Hepatocyte (in vitro differentiated cells): ENCODE results near the gene C1orf116. TPM values are rescaled to one million over a fixed set of nuclear protein-coding genes. Genes with fewer than 3 reads are reported as not detected.

Experiments used
- DNase-seq: peaks from one replicate; pipeline ENCODE4 v3.0.0-alpha.2; 2016; ENCODE audit warnings: low spot score
- H2AFZ ChIP-seq: fragments of 200-600 bp; sonication (generic); 2 replicates; pipeline ENCODE4 v1.6.0; 2016; ENCODE audit warnings: antibody characterized with exemption, mild to moderate bottlenecking
- H3K27ac ChIP-seq: fragments of 200-600 bp; sonication (generic); 2 replicates; pipeline ENCODE4 v1.5.1; 2016; ENCODE audit warnings: mild to moderate bottlenecking
- H3K27me3 ChIP-seq: fragments of 200-600 bp; sonication (generic); 2 replicates; pipeline ENCODE4 v1.6.1; 2016
- H3K36me3 ChIP-seq: fragments of 200-600 bp; sonication (generic); replicated peaks from 2 replicates; pipeline ENCODE4 v1.5.1; 2016; ENCODE audit warnings: low read depth; ENCODE audit not compliant: insufficient read depth
- H3K4me1 ChIP-seq: fragments of 200-600 bp; sonication (generic); 2 replicates; pipeline ENCODE4 v1.5.1; 2016; ENCODE audit warnings: mild to moderate bottlenecking, moderate library complexity; ENCODE audit not compliant: insufficient read depth
- H3K4me2 ChIP-seq: fragments of 200-600 bp; sonication (generic); 2 replicates; pipeline ENCODE4 v1.6.0; 2016
- H3K4me3 ChIP-seq: fragments of 200-600 bp; sonication (generic); 2 replicates; pipeline ENCODE4 v1.5.1; 2016; ENCODE audit warnings: mild to moderate bottlenecking
- H3K79me2 ChIP-seq: fragments of 200-600 bp; sonication (generic); 2 replicates; pipeline ENCODE4 v1.6.0; 2017; ENCODE audit warnings: mild to moderate bottlenecking
- H3K9me2 ChIP-seq: fragments of 200-600 bp; sonication (generic); replicated peaks from 2 replicates; pipeline ENCODE4 v1.6.0; 2017; ENCODE audit warnings: mild to moderate bottlenecking; ENCODE audit not compliant: insufficient read depth
- H3K9me3 ChIP-seq: fragments of 200-600 bp; sonication (generic); 2 replicates; pipeline ENCODE4 v1.5.1; 2016; ENCODE audit warnings: low read depth, mild to moderate bottlenecking
- H4K20me1 ChIP-seq: fragments of 200-600 bp; sonication (generic); 2 replicates; pipeline ENCODE4 v1.6.0; 2016; ENCODE audit warnings: mild to moderate bottlenecking; ENCODE audit not compliant: insufficient read depth, poor library complexity, severe bottlenecking
- EZH2 ChIP-seq: fragments of 200-600 bp; sonication (generic); IDR thresholded peaks from 2 replicates; pipeline ENCODE4 v1.6.1; 2016; ENCODE audit warnings: antibody characterized with exemption, mild to moderate bottlenecking, borderline replicate concordance
- EZH2phosphoT487 ChIP-seq: fragments of 200-600 bp; sonication (generic); IDR thresholded peaks from one replicate; pipeline ENCODE4 v1.6.1; 2018; ENCODE audit warnings: antibody characterized with exemption, mild to moderate bottlenecking, low read depth, moderate library complexity; ENCODE audit not compliant: unreplicated experiment, severe bottlenecking
- WGBS: methylation state at CpG from one replicate; pipeline ENCODE4 v1.1.6; 2016; ENCODE audit warnings: low lambda C conversion rate; ENCODE audit errors: missing lambda C conversion rate; 5-methylcytosine and 5-hydroxymethylcytosine counted together
- polyA plus RNA-seq: library from polyadenylated mRNA; unstranded; fragments of >200 nt; fragmentation: Nextera tagmentation; extraction: Ambion mirVana; gene quantifications from 2 replicates; pipeline ENCODE4 v1.2.1, GENCODE V29; 2016
- total RNA-seq: library from RNA; depleted of rRNA; stranded (reverse); fragments of >200 nt; gene quantifications from 2 replicates; pipeline ENCODE4 v1.2.3, GENCODE V29; 2014
- TF ChIP-seq, protein P1 (sequence below): fragments of 200-600 bp; sonication (generic); IDR thresholded peaks from 2 replicates; pipeline ENCODE4 v1.5.1; 2016; ENCODE audit warnings: antibody characterized with exemption, mild to moderate bottlenecking; ENCODE audit not compliant: poor library complexity

Gene C1orf116
- total and polyA plus RNA-seq, 2 experiments from 2014 or later: 15.7 to 18.3 TPM

DNA sequence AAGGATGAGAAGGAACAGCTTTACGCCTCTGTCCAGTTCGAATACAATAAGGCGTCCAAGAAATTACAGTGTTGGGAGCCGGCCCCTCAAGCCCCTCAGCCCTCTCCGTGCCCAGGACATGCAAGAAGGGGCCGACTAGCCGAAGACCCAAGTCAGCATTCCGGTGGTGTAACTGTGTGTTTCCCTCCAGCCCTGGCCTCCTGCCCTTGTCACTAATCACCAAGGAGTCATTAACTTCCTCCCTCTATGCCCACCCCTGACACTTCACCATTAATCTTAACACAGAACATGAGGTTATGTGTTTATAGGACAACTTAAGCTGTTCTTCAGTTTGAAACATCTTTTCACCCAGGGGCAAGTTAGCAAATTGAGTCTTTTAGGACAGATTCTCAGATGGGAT, 39.7 kb upstream of the C1orf116 start:
- H3K36me3 ChIP-seq: no peaks in the 10 kb centered on the region
- no peaks in the 10 kb centered on the region for H3K79me2 ChIP-seq
- TF ChIP-seq EZH2 (no peak), EZH2phosphoT487 (no peak)
- H3K9me3 ChIP-seq: no peaks in the 10 kb centered on the region
- H3K27me3 ChIP-seq: no peaks in the 10 kb centered on the region
- no peak overlapping the region for H2AFZ ChIP-seq
- no peak for DNase-seq
- H3K4me3 ChIP-seq: no peak overlapping the region
- no peak overlapping the region for H3K4me2 ChIP-seq
- H3K27ac ChIP-seq: no peak overlapping the region
- WGBS: 91% methylated on average over 8 of the region's 8 CpGs
- H3K9me2 ChIP-seq: no peaks in the 10 kb centered on the region
- H3K4me1 ChIP-seq: no peaks in the 10 kb centered on the region
- H4K20me1 ChIP-seq: no peaks in the 10 kb centered on the region

DNA sequence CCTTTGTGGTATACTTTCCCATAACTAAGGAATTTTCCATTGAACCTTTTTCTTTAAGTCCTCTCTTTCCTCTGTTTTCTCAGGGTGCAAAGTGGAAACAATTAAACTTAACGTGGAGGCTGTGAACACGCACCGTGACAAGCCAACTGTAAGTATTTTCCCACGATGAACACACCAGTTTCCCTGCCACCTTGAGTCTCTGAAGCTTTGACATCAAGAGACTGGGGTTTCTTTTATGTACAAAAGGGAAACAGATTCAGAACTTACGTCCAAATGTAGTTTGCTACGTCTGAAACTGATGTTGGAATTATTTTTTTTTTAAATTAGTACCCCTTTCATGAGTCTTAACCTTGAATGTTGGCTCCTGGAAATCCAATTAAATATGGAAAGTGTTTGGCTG, 38.9 kb upstream of the C1orf116 start:
- WGBS: 92% methylated on average over 6 of the region's 6 CpGs
- Histone ChIP-seq H3K9me2 (no peaks in the 10 kb centered on the region), H3K27me3 (no peaks in the 10 kb centered on the region), H3K36me3 (no peaks in the 10 kb centered on the region), H3K9me3 (no peaks in the 10 kb centered on the region), H4K20me1 (no peaks in the 10 kb centered on the region), H3K4me3 (no peak overlapping the region), H3K4me1 (no peaks in the 10 kb centered on the region), H2AFZ (no peak overlapping the region), H3K4me2 (no peak overlapping the region), H3K79me2 (no peaks in the 10 kb centered on the region), H3K27ac (no peak overlapping the region)
- TF ChIP-seq, protein P1, sequence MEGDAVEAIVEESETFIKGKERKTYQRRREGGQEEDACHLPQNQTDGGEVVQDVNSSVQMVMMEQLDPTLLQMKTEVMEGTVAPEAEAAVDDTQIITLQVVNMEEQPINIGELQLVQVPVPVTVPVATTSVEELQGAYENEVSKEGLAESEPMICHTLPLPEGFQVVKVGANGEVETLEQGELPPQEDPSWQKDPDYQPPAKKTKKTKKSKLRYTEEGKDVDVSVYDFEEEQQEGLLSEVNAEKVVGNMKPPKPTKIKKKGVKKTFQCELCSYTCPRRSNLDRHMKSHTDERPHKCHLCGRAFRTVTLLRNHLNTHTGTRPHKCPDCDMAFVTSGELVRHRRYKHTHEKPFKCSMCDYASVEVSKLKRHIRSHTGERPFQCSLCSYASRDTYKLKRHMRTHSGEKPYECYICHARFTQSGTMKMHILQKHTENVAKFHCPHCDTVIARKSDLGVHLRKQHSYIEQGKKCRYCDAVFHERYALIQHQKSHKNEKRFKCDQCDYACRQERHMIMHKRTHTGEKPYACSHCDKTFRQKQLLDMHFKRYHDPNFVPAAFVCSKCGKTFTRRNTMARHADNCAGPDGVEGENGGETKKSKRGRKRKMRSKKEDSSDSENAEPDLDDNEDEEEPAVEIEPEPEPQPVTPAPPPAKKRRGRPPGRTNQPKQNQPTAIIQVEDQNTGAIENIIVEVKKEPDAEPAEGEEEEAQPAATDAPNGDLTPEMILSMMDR: no peak
- TF ChIP-seq EZH2: no peak
- no peak for TF ChIP-seq EZH2phosphoT487
- DNase-seq: no peak

DNA sequence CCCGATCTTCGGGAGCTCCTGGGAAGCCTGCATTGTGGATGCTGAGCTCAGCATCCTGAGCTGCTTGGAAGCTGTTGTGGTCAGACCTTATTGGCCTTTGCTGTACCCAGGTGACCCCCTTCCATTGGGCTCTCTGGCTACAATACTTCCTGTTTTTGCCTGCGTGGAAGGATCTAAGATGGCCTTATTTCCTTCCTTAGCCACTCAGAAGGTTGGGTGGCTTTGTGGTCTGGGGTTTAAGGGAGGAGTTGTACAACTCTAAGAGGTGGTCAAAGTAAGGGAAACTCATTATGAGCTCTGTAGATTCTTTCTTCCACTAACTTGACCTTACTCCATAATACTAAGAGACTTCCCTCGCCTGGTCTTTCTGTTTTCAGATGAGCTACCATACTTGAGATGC, 38.3 kb upstream of the C1orf116 start:
- Histone ChIP-seq H2AFZ (no peak overlapping the region), H3K27ac (no peak overlapping the region), H3K9me2 (no peaks in the 10 kb centered on the region), H4K20me1 (no peaks in the 10 kb centered on the region), H3K36me3 (no peaks in the 10 kb centered on the region), H3K79me2 (no peaks in the 10 kb centered on the region), H3K27me3 (no peaks in the 10 kb centered on the region), H3K4me2 (no peak overlapping the region), H3K9me3 (no peaks in the 10 kb centered on the region), H3K4me1 (no peaks in the 10 kb centered on the region), H3K4me3 (no peak overlapping the region)
- WGBS: 99% methylated on average over 4 of the region's 4 CpGs
- no peak for TF ChIP-seq EZH2phosphoT487
- no peak for DNase-seq

DNA sequence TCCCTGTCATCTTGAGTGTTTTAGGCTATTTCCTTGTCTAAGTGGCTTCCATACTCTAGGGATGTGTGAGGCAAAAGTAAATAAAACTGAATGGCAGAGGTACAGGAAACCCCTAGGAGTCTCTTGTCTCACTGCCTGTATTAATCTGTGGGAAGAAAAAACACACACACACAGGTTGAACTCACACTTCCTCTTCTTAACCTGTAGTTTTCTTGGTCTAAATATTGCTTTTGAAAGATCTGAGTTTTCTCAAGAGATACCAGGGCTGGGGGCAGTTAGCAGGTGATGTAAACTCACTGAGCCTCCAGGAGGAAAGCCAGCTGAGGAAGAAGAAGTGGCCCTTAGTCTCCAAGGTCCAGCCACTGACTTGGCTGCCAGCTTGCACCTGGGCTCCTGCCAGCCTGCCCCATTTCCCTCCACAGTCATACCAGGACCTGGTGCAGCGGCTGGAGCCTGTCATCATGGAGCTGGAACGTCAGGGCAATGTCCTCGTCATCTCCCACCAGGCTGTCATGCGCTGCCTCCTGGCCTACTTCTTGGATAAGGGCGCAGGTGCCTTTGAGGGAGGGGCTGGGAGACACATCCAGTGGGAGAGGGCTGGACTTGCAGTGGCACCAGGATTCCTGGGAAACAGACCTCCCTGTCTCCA, 37.4 kb upstream of the C1orf116 start:
- no peak for DNase-seq
- H3K9me3 ChIP-seq: no peaks in the 10 kb centered on the region
- H3K27me3 ChIP-seq: no peaks in the 10 kb centered on the region
- H3K79me2 ChIP-seq: no peaks in the 10 kb centered on the region
- H3K27ac ChIP-seq: no peak overlapping the region
- 95% methylated on average over 5 of the region's 5 CpGs for WGBS
- TF ChIP-seq, protein P1: no peak
- TF ChIP-seq EZH2 (no peak), EZH2phosphoT487 (no peak)
- no peaks in the 10 kb centered on the region for H3K4me1 ChIP-seq
- H2AFZ ChIP-seq: no peak overlapping the region
- no peaks in the 10 kb centered on the region for H4K20me1 ChIP-seq
- H3K4me2 ChIP-seq: no peak overlapping the region
- H3K36me3 ChIP-seq: no peaks in the 10 kb centered on the region
- no peaks in the 10 kb centered on the region for H3K9me2 ChIP-seq
- H3K4me3 ChIP-seq: no peak overlapping the region
